Measurements from ENCODE around the gene FMN2. TPM values are rescaled to one million over a fixed set of nuclear protein-coding genes. Genes with fewer than 3 reads are reported as not detected.

Gene FMN2
- not detected in 2 replicates for total RNA-seq

DNA sequence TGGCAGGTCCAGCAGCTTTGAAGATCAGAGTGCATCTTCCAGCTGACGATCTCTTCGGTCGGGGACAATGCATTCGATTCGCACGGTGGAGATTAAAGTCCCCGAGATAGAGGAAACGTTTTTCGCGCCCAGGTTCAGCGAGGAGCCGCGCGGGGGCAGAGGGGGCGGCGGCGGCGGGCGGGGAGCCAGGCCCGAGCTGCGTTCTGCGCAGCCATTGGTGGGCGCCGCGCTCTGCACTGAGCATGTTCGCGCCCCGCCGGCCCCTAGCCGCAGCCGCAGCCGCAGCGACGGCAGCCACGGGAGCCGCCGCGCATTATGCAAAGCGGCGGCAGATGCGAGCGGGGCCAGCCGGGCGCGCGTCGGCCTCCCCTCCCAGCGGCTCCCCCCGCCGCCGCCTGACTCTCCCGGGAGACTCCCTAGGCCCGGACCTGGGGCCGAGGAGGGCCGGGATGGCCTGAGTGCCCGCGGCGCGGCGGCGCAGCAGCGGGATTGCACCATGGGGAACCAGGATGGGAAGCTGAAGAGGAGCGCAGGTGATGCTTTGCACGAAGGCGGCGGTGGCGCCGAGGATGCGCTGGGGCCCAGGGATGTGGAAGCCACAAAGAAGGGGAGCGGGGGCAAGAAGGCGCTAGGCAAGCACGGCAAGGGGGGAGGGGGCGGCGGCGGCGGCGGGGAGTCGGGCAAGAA, at the start of gene FMN2:
Gene FMN2 (plus strand): TSS at position 270 of the 687 bp plus-strand sequence. CDS start 227 bp downstream, at position 497.
- intact Hi-C loops (cut with micrococcal nuclease), result no loop called here

GRCh38 chr1:240044620-240045019, 47.1 kb upstream of the FMN2 start:
- intact Hi-C loops (cut with micrococcal nuclease), result no loop called here

GRCh38 chr1:240046000-240046399, 45.7 kb upstream of the FMN2 start:
- intact Hi-C loops (cut with micrococcal nuclease), result no loop called here

- intact Hi-C loops (cut with micrococcal nuclease), result no loop called here
Measured at GRCh38 chr1:240054109-240054701, 37.5 kb upstream of the FMN2 start.

DNA sequence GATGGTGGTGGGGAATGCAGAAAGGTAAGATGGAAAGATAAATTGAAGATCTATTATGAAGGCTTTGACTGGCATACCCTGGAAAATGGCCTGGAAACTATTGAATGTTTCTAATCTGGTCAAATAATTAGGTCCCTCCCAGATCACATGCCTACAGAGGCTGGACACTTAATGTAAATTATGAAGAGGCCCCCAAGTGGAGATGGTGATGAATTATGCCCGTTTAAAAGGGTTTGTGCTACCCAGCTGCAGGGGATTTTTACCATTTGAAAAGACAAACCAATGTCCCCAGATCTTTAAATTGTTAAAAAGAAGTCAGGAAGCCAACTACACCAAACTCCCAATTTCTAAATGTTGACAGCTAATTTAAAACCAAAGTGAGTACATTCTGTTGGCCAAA, 35.7 kb upstream of the FMN2 start:
- intact Hi-C loops (cut with micrococcal nuclease), result no loop called here

- intact Hi-C loops (cut with micrococcal nuclease), result no loop called here
Measured at GRCh38 chr1:240056350-240056749, 35.3 kb upstream of the FMN2 start.

DNA sequence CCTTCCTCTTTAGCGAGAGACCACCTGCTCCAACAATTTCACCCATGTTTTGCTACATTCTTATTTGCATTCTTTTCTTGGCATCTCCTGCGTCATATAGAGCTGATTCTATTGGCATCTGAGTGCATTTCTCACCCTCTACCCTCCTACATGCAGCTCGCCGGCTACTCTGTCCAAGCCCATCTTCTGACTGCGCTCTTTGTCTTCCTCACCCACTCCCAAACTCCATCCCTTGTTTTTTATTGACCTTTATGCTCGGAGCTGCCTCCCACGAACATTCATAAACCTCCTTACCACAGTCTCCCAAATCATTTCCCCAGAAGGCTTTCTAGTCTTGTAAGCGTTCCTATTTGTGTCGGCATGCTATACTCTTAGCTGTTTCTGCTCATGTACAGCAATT, 33.6 kb upstream of the FMN2 start:
- intact Hi-C loops (cut with micrococcal nuclease), result no loop called here

GRCh38 chr1:240068961-240069360, 22.7 kb upstream of the FMN2 start:
- intact Hi-C loops (cut with micrococcal nuclease), result no loop called here

DNA sequence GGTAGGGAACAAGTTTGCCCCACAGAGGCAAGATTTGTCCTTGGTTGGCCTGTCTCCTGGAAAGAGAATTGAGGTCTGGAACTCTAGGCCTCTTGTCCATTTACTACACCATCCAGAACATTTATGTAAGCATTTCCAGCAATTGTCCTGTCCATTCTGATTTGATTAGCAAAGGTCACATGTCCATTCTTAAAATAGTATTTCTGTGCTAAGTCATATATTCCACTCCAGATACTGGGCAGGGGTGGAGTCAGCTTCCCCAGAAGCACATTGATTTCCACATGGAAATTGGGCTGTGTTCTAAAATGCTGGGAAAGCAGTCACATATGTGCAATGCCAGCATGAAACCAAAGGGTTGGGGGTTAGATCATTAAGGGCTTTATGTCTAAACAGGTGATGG, 21.5 kb upstream of the FMN2 start:
- intact Hi-C loops (cut with micrococcal nuclease), result no loop called here

- intact Hi-C loops (cut with micrococcal nuclease), result no loop called here
Measured at GRCh38 chr1:240073097-240073496, 18.6 kb upstream of the FMN2 start.

DNA sequence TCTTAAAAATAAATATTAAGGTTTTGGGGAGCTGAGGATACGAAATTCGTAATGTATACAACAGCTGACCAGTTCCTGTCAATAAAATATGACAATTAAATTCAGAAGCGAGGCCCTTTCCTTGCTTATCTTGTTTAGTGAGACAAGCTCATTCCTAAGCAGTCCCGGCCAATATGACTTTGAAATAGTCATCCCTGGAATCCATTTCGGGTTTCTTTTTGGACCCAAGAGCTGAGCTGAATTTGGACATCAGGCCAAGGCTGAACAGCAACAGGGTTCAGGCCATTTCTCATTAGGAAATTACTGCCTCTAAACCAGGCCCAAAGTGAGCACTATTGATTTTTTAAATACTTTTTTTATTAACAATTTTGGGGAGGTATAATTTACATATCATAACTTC, 17.3 kb upstream of the FMN2 start:
- intact Hi-C loops (cut with micrococcal nuclease), result no loop called here

DNA sequence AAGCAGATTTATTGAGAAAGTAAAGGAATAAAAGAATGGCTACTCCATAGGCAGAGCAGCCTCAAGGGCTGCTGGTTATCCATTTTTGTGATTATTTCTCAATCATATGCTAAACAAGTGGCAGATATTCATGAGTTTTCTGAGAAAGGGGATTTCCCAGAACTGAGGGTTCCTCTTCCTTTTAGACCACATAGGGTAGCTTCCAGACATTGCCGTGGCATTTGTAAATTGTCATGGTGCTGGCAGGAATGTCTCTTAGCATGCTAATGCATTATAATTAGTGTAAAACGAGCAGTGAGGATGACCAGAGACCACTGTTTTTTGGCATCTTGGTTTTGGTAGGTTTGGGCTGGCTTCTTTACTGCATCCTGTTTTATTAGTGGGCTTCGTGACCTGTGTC, 16.8 kb upstream of the FMN2 start:
- intact Hi-C loops (cut with micrococcal nuclease), result no loop called here

DNA sequence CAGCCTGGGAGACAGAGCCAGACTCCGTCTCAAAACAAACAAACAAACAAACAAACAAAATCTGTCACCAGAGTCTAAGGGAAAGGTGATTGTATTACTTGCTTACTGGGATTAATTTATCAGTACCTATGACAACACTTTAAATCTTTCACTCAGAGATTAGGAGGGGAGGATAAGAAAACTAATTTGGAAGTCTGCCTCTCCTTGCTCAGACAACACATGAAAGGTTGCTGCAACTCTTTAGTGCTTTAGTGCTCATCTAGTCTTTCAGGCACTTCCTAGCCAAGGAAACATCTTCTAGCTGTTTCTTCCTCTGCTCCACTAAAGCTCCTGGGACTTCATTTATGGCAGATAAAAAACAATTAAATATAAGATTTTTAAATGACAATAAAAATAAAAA, 7.3 kb upstream of the FMN2 start:
- intact Hi-C loops (cut with micrococcal nuclease), result no loop called here

- intact Hi-C loops (cut with micrococcal nuclease), result no loop called here
Measured at GRCh38 chr1:240084749-240085148, 6.9 kb upstream of the FMN2 start.

GRCh38 chr1:240086726-240087125, 5.0 kb upstream of the FMN2 start:
- intact Hi-C loops (cut with micrococcal nuclease), result no loop called here

GRCh38 chr1:240090014-240090413, 1.7 kb upstream of the FMN2 start:
- intact Hi-C loops (cut with micrococcal nuclease), result no loop called here

DNA sequence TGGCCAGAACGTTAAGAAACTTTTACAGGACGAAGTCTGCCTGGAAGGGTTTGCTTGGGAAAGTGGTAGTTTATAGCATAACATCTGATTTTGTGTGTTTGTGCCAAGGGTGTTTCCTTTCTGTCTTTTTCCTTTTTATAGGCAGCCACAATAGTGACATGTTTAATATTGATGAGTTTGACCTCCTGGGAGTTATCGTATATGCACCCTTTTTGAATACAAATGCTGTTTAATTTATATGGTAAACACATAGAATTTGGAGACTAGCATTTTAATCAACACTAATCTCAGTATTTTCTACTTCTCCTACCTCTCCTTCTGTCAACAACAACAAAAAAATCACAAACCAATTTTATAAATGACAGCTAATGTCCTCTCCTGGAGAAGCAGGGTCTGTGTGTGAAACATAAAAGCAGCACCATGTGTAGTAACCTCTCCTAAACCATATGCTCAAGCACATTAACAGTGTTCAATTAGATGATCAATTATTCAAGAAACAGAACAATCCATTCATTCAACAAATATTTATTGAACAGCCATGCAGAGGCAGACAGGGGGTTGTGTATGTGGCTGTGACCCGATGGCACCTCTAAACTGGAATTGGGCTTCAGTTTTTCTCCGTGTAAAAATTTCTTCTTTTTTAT, 604 bp upstream of the FMN2 start:
- intact Hi-C loops (cut with micrococcal nuclease), result no loop called here

GRCh38 chr1:240092301-240093119, 827 bp downstream of the FMN2 start:
- intact Hi-C loops (cut with micrococcal nuclease), result no loop called here

- intact Hi-C loops (cut with micrococcal nuclease), result no loop called here
Measured at GRCh38 chr1:240093120-240093961, 1.7 kb downstream of the FMN2 start.

- intact Hi-C loops (cut with micrococcal nuclease), result no loop called here
Measured at GRCh38 chr1:240094041-240094722, 2.5 kb downstream of the FMN2 start.
